GM08714 (cell line): Measurements from ENCODE around the gene USP2.
A peak's percentile ranks its signal among the peaks of the same experiment; 100 is the strongest.
"Not testable (repeated sequence)": the region's sequence is repeated elsewhere in the genome, so short reads cannot be mapped to it uniquely, and the experiment has no call there.

ENCODE experiments used
- H3K4me3 ChIP-seq: fragments of 200-500 bp; sonication (Bioruptor generic); 2 replicates; pipeline ENCODE4 v1.5.1; 2014; ENCODE audit warnings: mild to moderate bottlenecking, low read length, inconsistent platforms
- ZNF274 ChIP-seq: IDR thresholded peaks from 2 replicates; pipeline ENCODE4 v1.6.1; 2012; ENCODE audit warnings: mild to moderate bottlenecking, low read depth, low read length

The USP2 gene

GRCh38 chr11:119396835-119397234, 15.3 kb upstream of the USP2 start:
- no peak for TF ChIP-seq ZNF274
- no peak overlapping the region for H3K4me3 ChIP-seq

DNA sequence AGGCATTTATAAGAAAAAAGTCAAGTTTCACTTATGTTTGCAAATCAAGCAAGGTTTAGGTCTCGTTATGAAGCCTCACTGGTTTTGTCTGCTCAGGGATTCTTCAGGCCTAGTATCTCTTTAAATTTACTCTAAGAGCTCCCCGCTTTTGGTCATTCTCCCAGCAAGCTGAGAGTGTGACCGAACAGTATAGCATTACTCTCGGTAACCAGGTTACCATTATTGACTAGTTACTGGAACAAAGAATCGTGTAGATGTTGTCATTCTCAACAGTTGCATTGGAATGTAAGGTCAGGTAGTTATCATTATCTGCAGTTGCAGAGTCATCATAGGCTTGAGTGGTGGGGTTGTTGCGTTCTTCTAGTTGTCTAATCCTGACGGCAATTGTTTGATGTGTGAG, 9.8 kb upstream of the USP2 start:
- H3K4me3 ChIP-seq = no peak overlapping the region
- no peak for TF ChIP-seq ZNF274

DNA sequence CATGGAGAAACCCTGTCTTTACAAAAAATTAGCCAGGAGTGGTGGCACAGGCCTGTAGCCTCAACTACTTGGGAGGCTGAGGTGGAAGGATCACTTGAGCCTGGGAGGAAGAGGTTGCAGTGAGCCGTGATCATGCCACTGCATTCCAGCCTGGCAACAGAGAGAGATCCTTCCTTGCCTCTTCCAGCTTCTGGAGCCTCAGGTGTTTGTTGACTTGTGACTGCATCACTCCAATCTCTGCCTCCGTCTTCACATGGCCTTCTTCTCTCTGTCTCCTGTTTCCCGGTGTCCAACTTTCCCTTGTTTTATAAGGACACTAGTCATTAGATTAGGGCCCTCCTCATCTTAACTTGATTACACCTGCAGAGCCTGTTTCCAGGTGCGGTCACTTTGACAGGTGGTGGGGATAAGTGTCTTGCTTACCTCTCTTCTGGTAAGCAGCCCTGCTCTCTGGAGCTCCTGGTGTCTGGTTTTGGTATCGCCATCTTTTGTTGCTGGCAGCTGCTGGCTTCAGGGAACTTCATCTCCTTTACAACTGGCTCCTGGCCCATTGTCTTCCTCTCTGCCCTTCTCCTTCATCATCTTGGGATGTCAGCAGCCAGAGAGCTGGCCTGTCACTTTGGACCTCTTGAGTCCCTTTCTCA, 8.2 kb upstream of the USP2 start:
- TF ChIP-seq ZNF274 = no peak
- no peak overlapping the region for H3K4me3 ChIP-seq

DNA sequence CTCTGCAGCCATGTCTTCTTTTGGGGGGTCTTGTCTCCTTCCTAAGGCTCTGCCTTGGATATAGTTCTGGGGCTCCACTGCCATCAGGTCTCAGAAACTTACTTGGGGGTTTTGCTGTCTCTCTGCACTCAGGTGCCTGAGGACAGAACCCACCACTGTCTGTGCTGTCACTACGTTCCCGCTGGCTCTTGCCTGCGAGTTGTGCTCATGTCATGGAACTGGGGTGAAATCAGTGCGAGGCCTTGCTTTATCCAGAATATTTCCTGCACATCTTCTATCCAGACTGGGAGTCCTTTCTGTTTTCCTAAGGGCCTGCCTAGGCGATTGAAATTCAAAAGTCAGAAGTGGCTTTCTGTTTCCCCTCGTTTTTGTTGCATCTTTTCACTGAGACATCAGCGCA, 6.6 kb upstream of the USP2 start:
- no peak overlapping the region for H3K4me3 ChIP-seq
- no peak for TF ChIP-seq ZNF274

DNA sequence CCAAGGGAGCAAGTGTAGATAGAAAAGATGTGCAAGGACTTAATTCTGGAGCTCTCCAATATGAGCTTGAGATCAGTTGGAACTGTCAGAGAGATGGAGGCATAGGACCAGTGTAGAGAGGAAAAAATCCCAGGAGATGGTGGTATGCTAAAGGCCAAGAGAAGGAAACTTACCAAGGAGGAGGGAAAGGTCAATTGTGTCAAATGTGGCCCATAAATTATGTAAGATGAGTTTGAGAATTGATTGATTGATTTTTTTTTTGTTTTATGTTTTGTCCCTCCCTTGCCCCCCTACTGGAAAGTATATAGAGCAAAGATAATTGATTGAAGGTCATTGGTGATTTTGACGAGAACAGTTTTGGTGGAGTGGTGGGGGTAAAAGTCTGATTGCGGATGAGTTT, 2.8 kb upstream of the USP2 start:
- no peak for TF ChIP-seq ZNF274
- H3K4me3 ChIP-seq = no peak overlapping the region

GRCh38 chr11:119382513-119382912, 1.0 kb upstream of the USP2 start:
- H3K4me3 ChIP-seq = not testable (repeated sequence)

GRCh38 chr11:119382101-119382500, 611 bp upstream of the USP2 start:
- no peak for TF ChIP-seq ZNF274
- peak overlapping the region; percentile 47; the same call in 1 of the 2 replicates for H3K4me3 ChIP-seq

DNA sequence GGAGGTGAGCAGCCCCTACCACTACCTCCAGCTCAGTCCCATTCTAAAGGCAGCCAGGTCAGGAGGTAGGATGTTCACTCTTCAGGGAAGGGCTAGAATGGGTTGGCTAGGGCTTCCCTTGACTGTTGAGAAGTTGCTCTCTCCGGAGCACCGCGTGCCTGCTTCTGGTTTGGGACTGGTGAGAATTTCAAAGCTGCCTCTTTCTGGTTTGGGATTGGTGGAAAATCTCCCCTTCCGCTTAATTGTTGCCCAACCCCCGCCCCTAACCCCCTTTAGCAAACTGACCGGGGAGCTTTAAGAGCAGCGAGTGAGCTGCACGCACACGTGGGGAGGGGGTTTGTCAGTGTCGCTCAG, 686 bp downstream of the USP2 start:
- no peak overlapping the region for H3K4me3 ChIP-seq
- no peak for TF ChIP-seq ZNF274

DNA sequence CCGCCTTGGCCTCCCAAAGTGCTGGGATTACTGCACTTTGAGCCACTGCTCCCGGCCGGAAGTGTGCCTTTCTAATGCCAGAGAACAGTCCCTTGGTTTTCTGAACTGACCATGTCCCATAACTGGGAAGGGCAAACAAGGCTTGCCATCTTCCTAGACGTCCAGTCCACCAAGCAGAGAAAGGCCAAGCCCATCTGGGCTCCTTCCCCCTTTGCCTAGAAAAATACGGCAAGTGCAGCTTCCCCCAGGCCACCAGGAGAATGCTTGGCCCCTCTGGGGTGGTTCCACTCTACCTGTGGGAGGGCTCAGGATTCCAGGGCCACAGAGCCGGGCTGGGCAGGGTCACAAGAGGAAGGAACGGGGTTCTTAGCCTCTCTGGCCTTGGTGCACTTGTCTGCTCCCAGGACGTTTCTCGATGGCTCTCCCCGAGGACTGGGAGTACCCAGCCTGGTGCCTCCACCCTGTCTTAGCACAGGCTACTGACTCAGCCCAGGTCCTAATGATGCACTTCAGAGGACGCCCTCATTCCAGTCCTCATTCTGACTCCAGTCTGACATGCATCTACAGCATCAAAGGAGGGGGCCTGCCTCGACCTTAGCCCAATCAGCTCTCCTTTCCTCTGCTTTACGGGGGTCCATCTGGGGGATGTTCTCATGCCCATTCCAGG, 1.2 kb downstream of the USP2 start:
- H3K4me3 ChIP-seq = no peak overlapping the region
- no peak for TF ChIP-seq ZNF274

- no peak overlapping the region for H3K4me3 ChIP-seq
- TF ChIP-seq ZNF274 = no peak
Observed at GRCh38 chr11:119378851-119379465, 2.5 kb downstream of the USP2 start.

GRCh38 chr11:119377961-119378667, 3.4 kb downstream of the USP2 start:
- TF ChIP-seq ZNF274 = no peak
- H3K4me3 ChIP-seq = no peak overlapping the region

DNA sequence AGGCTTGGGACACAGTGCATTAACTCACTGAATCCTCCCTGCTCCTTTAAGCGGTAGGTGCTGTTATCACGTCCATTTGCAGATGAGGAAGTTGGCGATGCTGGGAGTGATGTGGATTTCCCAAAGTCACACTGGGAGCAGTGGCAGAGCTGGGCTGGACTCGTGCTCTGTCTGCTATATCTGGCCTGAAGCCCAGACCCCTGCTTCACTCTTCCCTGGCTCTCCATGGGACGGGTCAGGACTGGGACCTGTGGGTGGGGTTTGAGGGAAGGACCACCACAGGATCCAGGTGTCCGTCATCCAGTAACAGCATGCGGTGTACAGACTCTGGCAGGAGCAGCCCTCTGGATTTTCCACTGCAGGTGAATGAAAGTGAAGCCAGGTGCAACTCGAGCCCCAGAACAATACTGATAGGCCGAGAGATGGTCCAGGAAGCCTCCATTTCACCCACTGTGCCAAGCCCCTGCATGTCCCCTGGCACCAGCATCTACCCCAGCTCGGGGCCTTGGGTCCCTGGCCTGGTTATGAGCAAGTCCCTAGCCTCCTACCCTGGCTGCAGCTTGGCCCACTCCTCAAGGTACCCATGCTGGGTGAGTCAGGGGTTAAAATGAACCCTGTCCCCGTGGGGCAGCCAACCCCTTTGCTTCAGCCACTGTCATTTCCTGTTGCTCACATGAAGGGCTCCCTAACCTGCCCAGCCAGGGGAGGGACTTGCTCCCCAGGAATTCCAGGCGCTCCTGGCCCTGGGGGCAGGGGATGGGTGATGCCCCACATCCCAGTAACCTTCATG, 4.2 kb downstream of the USP2 start:
- no peak overlapping the region for H3K4me3 ChIP-seq
- no peak for TF ChIP-seq ZNF274

- no peak overlapping the region for H3K4me3 ChIP-seq
- TF ChIP-seq ZNF274 = no peak
Observed at GRCh38 chr11:119376197-119376847, 5.2 kb downstream of the USP2 start.
